ENCODE measurements around the gene GADD45G.

- TF ChIP-seq CTCF (IDR thresholded peaks at IDR 0.05) = no peak
- no peak for TF ChIP-seq POLR2AphosphoS5 (IDR thresholded peaks at IDR 0.05; ENCODE audit: insufficient read depth in 1 of 2, low read depth in 1 of 2)
- no peak for TF ChIP-seq POLR2A (IDR thresholded peaks at IDR 0.05)
These were observed 45.9 kb upstream of the GADD45G start for GRCh38 chr9:89558948-89559347.

Data from vagina (tissue), 2 donors.